Stimulated activated CD4-positive, alpha-beta T cell treated with anti-CD3 and anti-CD28 coated beads, Interleukin-12 subunit alpha, Interleukin-12 subunit beta, amount 100 ng/mL, for 48 hours (primary cell): ENCODE measurements around the gene MYOZ2.

Experiments used
- DNase-seq, 3 donors: peaks; one replicate each; pipeline ENCODE4 v3.0.0-alpha.2; 2020; ENCODE audit warnings: low read depth in 2 of 3, low spot score in 1 of 3

MYOZ2 gene

GRCh38 chr4:119190354-119190753 lies 54.7 kb downstream of the MYOZ2 start:
- no peak for DNase-seq

- no peak for DNase-seq
Measured at GRCh38 chr4:119191505-119191904, 55.9 kb downstream of the MYOZ2 start.

- no peak for DNase-seq
Measured at GRCh38 chr4:119197772-119198212, 62.2 kb downstream of the MYOZ2 start.

- no peak for DNase-seq
Measured at GRCh38 chr4:119204916-119205315, 69.3 kb downstream of the MYOZ2 start.

- DNase-seq: no peak
Measured at GRCh38 chr4:119205690-119206089, 70.1 kb downstream of the MYOZ2 start.

GRCh38 chr4:119206178-119206577 lies 70.5 kb downstream of the MYOZ2 start:
- DNase-seq: no peak

- DNase-seq: no peak
Measured at GRCh38 chr4:119207051-119207450, 71.4 kb downstream of the MYOZ2 start.

GRCh38 chr4:119209077-119209476 lies 73.4 kb downstream of the MYOZ2 start:
- DNase-seq: peak; percentile 6 to 89 (median 32)

GRCh38 chr4:119209586-119209985 lies 74.0 kb downstream of the MYOZ2 start:
- DNase-seq: no peak

GRCh38 chr4:119210775-119211174 lies 75.1 kb downstream of the MYOZ2 start:
- no peak for DNase-seq

- DNase-seq: no peak
Measured at GRCh38 chr4:119211867-119212233, 76.2 kb downstream of the MYOZ2 start.

- DNase-seq: peak; percentile 96 to 98 (median 97)
Measured at GRCh38 chr4:119212234-119212963, 76.8 kb downstream of the MYOZ2 start, which contains the start of gene USP53. USP53 (plus strand) TSS chr4:119212713; CDS start chr4:119239760, 27,047 bp downstream.

- DNase-seq: peak; percentile 43 to 65 (median 52)
Measured at GRCh38 chr4:119212964-119213606, 77.5 kb downstream of the MYOZ2 start.

GRCh38 chr4:119218093-119218492 lies 82.5 kb downstream of the MYOZ2 start:
- no peak for DNase-seq

GRCh38 chr4:119221412-119221811 lies 85.8 kb downstream of the MYOZ2 start:
- DNase-seq: no peak

GRCh38 chr4:119227690-119228089 lies 92.1 kb downstream of the MYOZ2 start:
- no peak for DNase-seq

GRCh38 chr4:119228406-119228805 lies 92.8 kb downstream of the MYOZ2 start:
- DNase-seq: no peak

- DNase-seq: no peak
Measured at GRCh38 chr4:119229908-119230687, 94.5 kb downstream of the MYOZ2 start.

- DNase-seq: no peak
Measured at GRCh38 chr4:119231491-119231890, 95.9 kb downstream of the MYOZ2 start.

GRCh38 chr4:119232286-119232685 lies 96.7 kb downstream of the MYOZ2 start:
- DNase-seq: no peak

- DNase-seq: no peak
Measured at GRCh38 chr4:119233191-119233590, 97.6 kb downstream of the MYOZ2 start.

- no peak for DNase-seq
Measured at GRCh38 chr4:119233750-119234149, 98.1 kb downstream of the MYOZ2 start.
